Endothelial cell (in vitro differentiated cells): ENCODE measurements around the gene SLC1A1. TPM values are rescaled to one million over a fixed set of nuclear protein-coding genes. Genes with fewer than 3 reads are reported as not detected.
"Not testable (repeated sequence)": the region's sequence is repeated elsewhere in the genome, so short reads cannot be mapped to it uniquely, and the experiment has no call there.

ENCODE experiments used
- DNase-seq: peaks from one replicate; pipeline ENCODE4 v3.0.0; 2021; ENCODE audit warnings: low spot score
- H3K27ac Mint-ChIP-seq: one replicate; pipeline ENCODE4 v1.8.0; 2021; ENCODE audit warnings: mixed read lengths, inconsistent platforms; ENCODE audit not compliant: unreplicated experiment
- H3K27me3 Mint-ChIP-seq: one replicate; pipeline ENCODE4 v1.8.0; 2021; ENCODE audit warnings: mild to moderate bottlenecking, moderate library complexity, mixed read lengths, inconsistent platforms; ENCODE audit not compliant: unreplicated experiment
- H3K36me3 Mint-ChIP-seq: one replicate; pipeline ENCODE4 v1.8.0; 2021; ENCODE audit warnings: mild to moderate bottlenecking, low read depth, mixed read lengths, inconsistent platforms; ENCODE audit not compliant: unreplicated experiment
- H3K4me1 Mint-ChIP-seq: one replicate; pipeline ENCODE4 v1.8.0; 2021; ENCODE audit warnings: mild to moderate bottlenecking, mixed read lengths, inconsistent platforms; ENCODE audit not compliant: unreplicated experiment
- H3K4me3 Mint-ChIP-seq: one replicate; pipeline ENCODE4 v1.8.0; 2021; ENCODE audit warnings: mild to moderate bottlenecking, mixed read lengths, inconsistent platforms; ENCODE audit not compliant: unreplicated experiment
- H3K9me3 Mint-ChIP-seq: one replicate; pipeline ENCODE4 v1.8.0; 2021; ENCODE audit warnings: mixed read lengths, inconsistent platforms; ENCODE audit not compliant: unreplicated experiment
- total RNA-seq: library from RNA; stranded (reverse); fragmentation: NEBNext Ultra II Directional; extraction: Animal tissue kit (Norgen Biotek cat#: 25700); gene quantifications from one replicate; pipeline ENCODE4 v1.2.1, GENCODE V29; 2021; ENCODE audit not compliant: unreplicated experiment
- TF ChIP-seq, protein P1 (sequence below): fragments of 200-600 bp; sonication (generic); IDR thresholded peaks from one replicate; pipeline ENCODE4 v1.5.0; 2021; ENCODE audit warnings: antibody characterized with exemption; ENCODE audit not compliant: unreplicated experiment

SLC1A1 gene
- total RNA-seq, 1 donor from 2014 or later = 2.2 TPM

DNA sequence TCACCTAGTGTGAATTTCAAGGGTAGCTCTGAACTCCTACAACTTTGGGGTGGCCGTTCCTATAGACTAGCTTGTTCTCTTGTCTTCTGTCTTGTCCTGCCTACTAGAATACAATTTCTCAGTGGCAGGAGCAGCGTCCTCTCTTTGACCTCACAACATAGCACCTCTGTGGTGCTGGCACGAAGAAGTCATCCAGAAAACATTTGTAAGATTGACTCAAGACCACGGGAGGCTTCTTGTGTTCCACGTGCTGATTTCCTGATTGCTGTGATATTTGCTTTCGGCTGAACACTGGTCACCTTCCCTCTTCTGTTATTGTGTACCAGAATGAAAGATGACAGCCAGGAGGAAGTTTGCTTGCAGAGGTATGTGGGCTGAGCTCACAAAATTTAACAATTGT lies 27.0 kb downstream of the SLC1A1 start:
- TF ChIP-seq, protein P1, sequence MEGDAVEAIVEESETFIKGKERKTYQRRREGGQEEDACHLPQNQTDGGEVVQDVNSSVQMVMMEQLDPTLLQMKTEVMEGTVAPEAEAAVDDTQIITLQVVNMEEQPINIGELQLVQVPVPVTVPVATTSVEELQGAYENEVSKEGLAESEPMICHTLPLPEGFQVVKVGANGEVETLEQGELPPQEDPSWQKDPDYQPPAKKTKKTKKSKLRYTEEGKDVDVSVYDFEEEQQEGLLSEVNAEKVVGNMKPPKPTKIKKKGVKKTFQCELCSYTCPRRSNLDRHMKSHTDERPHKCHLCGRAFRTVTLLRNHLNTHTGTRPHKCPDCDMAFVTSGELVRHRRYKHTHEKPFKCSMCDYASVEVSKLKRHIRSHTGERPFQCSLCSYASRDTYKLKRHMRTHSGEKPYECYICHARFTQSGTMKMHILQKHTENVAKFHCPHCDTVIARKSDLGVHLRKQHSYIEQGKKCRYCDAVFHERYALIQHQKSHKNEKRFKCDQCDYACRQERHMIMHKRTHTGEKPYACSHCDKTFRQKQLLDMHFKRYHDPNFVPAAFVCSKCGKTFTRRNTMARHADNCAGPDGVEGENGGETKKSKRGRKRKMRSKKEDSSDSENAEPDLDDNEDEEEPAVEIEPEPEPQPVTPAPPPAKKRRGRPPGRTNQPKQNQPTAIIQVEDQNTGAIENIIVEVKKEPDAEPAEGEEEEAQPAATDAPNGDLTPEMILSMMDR = no peak
- Mint-ChIP-seq H3K27me3 (peaks cover 2% of the 10 kb centered on the region), H3K27ac (no peak overlapping the region), H3K9me3 (no peaks in the 10 kb centered on the region), H3K36me3 (peaks cover 3% of the 10 kb centered on the region), H3K4me3 (no peak overlapping the region), H3K4me1 (peaks cover 5% of the 10 kb centered on the region)
- no peak for DNase-seq

DNA sequence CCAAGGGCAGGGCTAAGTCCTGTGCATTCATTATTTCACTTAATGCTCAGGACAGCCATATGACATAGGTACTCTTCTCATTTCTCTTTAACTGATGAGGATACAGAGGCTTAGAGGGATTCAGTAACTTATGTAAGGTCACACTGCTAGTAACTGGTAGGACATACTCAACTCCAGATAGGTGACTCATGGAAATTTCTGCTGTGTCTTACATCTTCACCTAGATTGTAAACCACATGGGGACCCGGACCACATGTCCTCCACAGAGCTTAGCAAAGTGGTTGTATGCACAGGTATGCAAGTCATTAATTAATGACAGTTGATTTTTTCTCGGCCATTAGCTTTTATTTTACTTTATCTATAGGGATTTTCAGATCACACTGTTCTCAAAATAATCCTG lies 29.3 kb downstream of the SLC1A1 start:
- peaks cover 10% of the 10 kb centered on the region for H3K36me3 Mint-ChIP-seq
- H3K9me3 Mint-ChIP-seq = no peaks in the 10 kb centered on the region
- H3K27me3 Mint-ChIP-seq = peaks cover 2% of the 10 kb centered on the region

DNA sequence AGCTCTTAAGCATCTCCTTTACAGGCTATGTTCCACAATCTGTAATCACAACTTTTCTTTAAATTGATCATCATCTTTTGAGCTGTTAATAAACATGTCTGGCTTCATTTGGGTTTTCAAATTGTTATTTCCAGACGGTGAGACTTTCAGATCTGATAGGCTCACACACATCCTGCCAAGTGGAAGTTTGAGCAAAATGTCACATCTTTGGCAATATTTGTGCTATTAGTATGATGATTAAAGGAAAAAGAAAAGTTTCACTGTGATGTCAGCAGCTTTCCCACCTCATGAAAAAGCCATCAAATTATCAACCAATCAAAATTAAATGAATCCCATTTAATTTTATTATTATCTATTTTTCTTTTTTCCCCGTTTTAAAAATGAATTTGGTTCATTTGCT lies 29.8 kb downstream of the SLC1A1 start:
- Mint-ChIP-seq H3K27ac (no peak overlapping the region), H3K4me1 (peaks cover 5% of the 10 kb centered on the region), H3K4me3 (no peak overlapping the region), H3K27me3 (peaks cover 2% of the 10 kb centered on the region), H3K9me3 (no peaks in the 10 kb centered on the region), H3K36me3 (peaks cover 10% of the 10 kb centered on the region)
- DNase-seq = no peak
- TF ChIP-seq, protein P1 = no peak

More for the DNA sequence above, 29.3 kb downstream of the SLC1A1 start:
- no peak overlapping the region for H3K27ac Mint-ChIP-seq
- peaks cover 5% of the 10 kb centered on the region for H3K4me1 Mint-ChIP-seq
- DNase-seq = no peak
- no peak overlapping the region for H3K4me3 Mint-ChIP-seq
- TF ChIP-seq, protein P1 = no peak

DNA sequence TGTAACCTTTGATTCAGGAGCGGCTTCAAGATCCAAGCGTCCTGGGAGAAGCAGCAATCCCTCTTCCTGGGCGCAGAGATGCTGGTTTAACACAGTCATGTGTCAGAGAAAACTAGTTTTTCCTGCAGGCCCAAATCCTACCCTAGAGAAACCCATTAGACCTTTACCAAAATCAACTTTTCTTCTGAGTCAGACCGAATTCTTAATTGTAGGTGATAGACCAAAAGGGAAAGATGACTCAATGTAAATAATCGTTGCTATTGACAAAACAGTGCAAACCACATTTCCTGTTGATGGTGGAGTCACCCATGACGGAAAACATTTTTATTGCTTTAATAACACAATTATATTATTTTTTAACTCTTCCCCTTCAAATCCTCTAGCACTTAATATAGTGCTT lies 40.1 kb downstream of the SLC1A1 start:
- Mint-ChIP-seq H3K27ac (no peak overlapping the region), H3K9me3 (no peaks in the 10 kb centered on the region), H3K4me3 (no peak overlapping the region), H3K27me3 (peaks cover 2% of the 10 kb centered on the region), H3K4me1 (no peaks in the 10 kb centered on the region), H3K36me3 (peaks cover 5% of the 10 kb centered on the region)
- TF ChIP-seq, protein P1 = no peak
- DNase-seq = no peak

DNA sequence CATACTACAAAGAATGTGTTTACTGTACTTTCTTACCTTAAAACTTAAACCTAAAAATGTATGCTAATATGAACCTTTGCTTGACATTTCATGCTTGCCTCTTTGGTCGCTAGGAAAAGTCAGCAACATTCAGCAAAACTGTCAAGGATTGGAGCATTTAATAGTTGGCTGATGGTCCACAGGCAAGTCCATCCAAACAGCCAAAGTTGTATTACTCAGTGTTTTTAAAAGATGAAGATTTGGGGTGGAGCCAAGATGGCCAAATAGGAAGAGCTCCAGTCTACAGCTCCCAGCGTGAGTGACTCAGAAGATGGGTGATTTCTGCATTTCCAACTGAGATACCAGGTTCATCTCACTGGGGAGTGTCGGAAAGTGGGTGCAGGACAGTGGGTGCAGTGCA lies 40.6 kb downstream of the SLC1A1 start:
- H3K27me3 Mint-ChIP-seq, H3K9me3 Mint-ChIP-seq, H3K27ac Mint-ChIP-seq, DNase-seq, H3K4me3 Mint-ChIP-seq, H3K4me1 Mint-ChIP-seq, H3K36me3 Mint-ChIP-seq: not testable (repeated sequence)

DNA sequence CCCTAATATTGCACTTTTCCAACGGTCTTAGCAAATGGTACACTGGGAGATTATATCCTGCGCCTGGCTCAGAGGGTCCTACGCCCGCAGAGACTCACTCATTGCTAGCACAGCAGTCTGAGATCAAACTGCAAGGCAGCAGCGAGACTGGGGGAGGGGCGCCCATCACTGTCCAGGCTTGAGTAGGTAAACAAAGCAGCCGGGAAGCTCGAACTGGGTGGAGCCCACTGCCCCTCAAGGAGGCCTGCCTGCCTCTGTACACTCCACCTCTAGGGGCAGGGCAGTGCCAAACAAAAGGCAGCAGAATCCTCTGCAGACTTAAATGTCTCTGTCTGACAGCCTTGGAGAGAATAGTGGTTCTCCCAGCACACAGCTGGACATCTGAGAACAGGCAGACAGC lies 41.1 kb downstream of the SLC1A1 start:
- H3K36me3 Mint-ChIP-seq, H3K4me1 Mint-ChIP-seq, H3K9me3 Mint-ChIP-seq, H3K4me3 Mint-ChIP-seq, DNase-seq, H3K27ac Mint-ChIP-seq, H3K27me3 Mint-ChIP-seq: not testable (repeated sequence)

DNA sequence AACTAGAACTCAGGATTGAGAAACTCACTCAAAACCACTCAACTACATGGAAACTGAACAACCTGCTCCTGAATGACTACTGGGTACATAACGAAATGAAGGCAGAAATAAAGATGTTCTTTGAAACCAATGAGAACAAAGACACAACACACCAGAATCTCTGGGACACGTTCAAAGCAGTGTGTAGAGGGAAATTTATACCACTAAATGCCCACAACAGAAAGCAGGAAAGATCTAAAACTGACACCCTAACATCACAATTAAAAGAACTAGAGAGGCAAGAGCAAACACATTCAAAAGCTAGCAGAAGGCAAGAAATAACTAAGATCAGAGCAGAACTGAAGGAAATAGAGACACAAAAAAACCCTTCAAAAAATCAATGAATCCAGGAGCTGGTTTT lies 43.6 kb downstream of the SLC1A1 start:
- H3K27ac Mint-ChIP-seq, H3K27me3 Mint-ChIP-seq, H3K36me3 Mint-ChIP-seq, H3K9me3 Mint-ChIP-seq, DNase-seq, H3K4me3 Mint-ChIP-seq, H3K4me1 Mint-ChIP-seq: not testable (repeated sequence)

DNA sequence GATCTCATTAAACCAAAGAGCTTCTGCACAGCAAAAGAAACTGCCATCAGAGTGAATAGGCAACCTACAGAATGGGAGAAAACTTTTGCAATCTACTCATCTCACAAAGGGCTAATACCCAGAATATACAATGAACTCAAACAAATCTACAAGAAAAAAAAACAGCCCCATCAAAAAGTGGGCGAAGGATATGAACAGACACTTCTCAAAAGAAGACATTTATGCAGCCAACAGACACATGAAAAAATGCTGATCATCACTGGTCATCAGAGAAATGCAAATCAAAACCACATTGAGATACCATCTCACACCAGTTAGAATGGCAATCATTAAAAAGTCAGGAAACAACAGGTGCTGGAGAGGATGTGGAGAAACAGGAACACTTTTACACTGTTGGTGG lies 45.9 kb downstream of the SLC1A1 start:
- not testable (repeated sequence) for DNase-seq, H3K9me3 Mint-ChIP-seq, H3K4me3 Mint-ChIP-seq, H3K27ac Mint-ChIP-seq, H3K4me1 Mint-ChIP-seq, H3K27me3 Mint-ChIP-seq
- H3K36me3 Mint-ChIP-seq = peaks cover 12% of the 10 kb centered on the region
